NB4 (cell line): Measurements from ENCODE around the gene DENND1B.

Source experiments
- DNase-seq: peaks from one replicate; pipeline ENCODE4 v3.0.0; 2010; ENCODE audit warnings: low read depth
- H3K4me3 ChIP-seq: one replicate; pipeline ENCODE4 v1.5.1; 2011; ENCODE audit warnings: mild to moderate bottlenecking, low read depth, low read length, moderate library complexity
- MYC ChIP-seq: IDR thresholded peaks from 2 replicates; pipeline ENCODE4 v1.6.1; 2011; ENCODE audit warnings: low read depth, low read length
- POLR2A ChIP-seq: IDR thresholded peaks from 2 replicates; pipeline ENCODE4 v1.6.1; 2011; ENCODE audit warnings: mild to moderate bottlenecking; ENCODE audit not compliant: insufficient read length; ENCODE audit errors: extremely low read depth
- TF ChIP-seq, protein P1 (sequence below): IDR thresholded peaks from one replicate; pipeline ENCODE4 v1.5.1; 2012; ENCODE audit warnings: low read depth, low read length
- TF ChIP-seq, protein P2 (sequence below): IDR thresholded peaks from 2 replicates; pipeline ENCODE4 v1.6.1; 2011; ENCODE audit warnings: low read depth, low read length

The DENND1B gene

GRCh38 chr1:197685785-197686184 is 89.5 kb downstream of the DENND1B start:
- TF ChIP-seq, protein P1, sequence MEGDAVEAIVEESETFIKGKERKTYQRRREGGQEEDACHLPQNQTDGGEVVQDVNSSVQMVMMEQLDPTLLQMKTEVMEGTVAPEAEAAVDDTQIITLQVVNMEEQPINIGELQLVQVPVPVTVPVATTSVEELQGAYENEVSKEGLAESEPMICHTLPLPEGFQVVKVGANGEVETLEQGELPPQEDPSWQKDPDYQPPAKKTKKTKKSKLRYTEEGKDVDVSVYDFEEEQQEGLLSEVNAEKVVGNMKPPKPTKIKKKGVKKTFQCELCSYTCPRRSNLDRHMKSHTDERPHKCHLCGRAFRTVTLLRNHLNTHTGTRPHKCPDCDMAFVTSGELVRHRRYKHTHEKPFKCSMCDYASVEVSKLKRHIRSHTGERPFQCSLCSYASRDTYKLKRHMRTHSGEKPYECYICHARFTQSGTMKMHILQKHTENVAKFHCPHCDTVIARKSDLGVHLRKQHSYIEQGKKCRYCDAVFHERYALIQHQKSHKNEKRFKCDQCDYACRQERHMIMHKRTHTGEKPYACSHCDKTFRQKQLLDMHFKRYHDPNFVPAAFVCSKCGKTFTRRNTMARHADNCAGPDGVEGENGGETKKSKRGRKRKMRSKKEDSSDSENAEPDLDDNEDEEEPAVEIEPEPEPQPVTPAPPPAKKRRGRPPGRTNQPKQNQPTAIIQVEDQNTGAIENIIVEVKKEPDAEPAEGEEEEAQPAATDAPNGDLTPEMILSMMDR: no peak
- TF ChIP-seq, protein P2, sequence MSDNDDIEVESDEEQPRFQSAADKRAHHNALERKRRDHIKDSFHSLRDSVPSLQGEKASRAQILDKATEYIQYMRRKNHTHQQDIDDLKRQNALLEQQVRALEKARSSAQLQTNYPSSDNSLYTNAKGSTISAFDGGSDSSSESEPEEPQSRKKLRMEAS: no peak
- TF ChIP-seq POLR2A (no peak), MYC (no peak)
- no peak for DNase-seq
- H3K4me3 ChIP-seq: no peak overlapping the region

- TF ChIP-seq, protein P2: no peak
- TF ChIP-seq MYC: no peak
- TF ChIP-seq, protein P1: no peak
- no peak for TF ChIP-seq POLR2A
- no peak overlapping the region for H3K4me3 ChIP-seq
- DNase-seq: no peak
Observed at GRCh38 chr1:197683895-197684553, 91.3 kb downstream of the DENND1B start.

DNA sequence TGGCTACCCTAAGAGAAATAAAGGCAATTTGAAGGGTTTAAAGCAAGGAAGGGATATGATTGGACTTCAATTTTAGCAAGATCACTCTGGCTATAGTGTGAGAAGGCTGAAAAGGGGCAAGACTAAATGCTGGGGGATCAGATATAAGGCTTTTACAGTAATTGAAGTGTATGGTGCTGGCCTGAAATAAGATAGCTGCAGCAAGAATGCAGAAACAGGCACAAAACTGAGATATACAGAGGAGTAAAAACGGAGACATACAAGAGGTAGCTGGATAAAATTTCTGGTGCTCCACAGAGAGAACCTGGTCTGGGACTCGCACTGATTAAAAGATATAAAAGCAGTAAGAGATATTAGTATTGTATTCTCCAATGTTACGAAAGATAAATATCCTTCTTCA is 92.0 kb downstream of the DENND1B start:
- no peak overlapping the region for H3K4me3 ChIP-seq

GRCh38 chr1:197680311-197680710 is 95.0 kb downstream of the DENND1B start:
- H3K4me3 ChIP-seq: no peak overlapping the region
- TF ChIP-seq, protein P1: no peak
- no peak for DNase-seq

More for the DNA sequence above, 92.0 kb downstream of the DENND1B start:
- DNase-seq: no peak
- TF ChIP-seq MYC: no peak
- TF ChIP-seq, protein P2: no peak
- TF ChIP-seq, protein P1: no peak
- TF ChIP-seq POLR2A: no peak

GRCh38 chr1:197677752-197678295 is 97.5 kb downstream of the DENND1B start:
- H3K4me3 ChIP-seq: no peak overlapping the region
- TF ChIP-seq POLR2A (no peak), MYC (no peak)
- TF ChIP-seq, protein P2: no peak
- TF ChIP-seq, protein P1: no peak
- DNase-seq: no peak

DNA sequence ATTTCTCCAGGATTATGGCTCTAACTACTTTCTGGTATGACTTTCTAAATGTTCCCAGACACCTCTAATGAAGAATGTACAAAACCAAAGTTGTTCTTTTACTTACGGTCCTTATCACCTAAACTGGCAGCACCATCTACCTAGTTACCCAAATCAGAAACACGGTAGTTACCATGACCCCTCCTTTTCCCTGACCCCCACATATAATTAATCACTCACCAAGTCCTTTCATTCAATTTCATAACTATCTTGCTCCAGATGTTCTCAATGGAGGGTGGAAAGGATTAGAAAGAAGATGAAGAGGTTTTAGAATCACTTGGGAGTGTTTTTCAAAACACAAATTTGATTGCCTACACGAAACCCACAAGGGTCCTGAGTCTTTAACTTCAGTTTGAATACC is 98.0 kb downstream of the DENND1B start:
- H3K4me3 ChIP-seq: no peak overlapping the region
- DNase-seq: no peak
- TF ChIP-seq, protein P1: no peak
- TF ChIP-seq POLR2A (no peak), MYC (no peak)
- TF ChIP-seq, protein P2: no peak
